GM19372 (cell line): ENCODE results near the gene GINS1.

Source experiments
- ATAC-seq: cut with Tn5 transposase; IDR thresholded peaks from one replicate; pipeline ENCODE4 v1.9.1; 2021; ENCODE audit warnings: mild to moderate bottlenecking, low read depth, moderate library complexity; ENCODE audit not compliant: unreplicated experiment

GINS1 gene

DNA sequence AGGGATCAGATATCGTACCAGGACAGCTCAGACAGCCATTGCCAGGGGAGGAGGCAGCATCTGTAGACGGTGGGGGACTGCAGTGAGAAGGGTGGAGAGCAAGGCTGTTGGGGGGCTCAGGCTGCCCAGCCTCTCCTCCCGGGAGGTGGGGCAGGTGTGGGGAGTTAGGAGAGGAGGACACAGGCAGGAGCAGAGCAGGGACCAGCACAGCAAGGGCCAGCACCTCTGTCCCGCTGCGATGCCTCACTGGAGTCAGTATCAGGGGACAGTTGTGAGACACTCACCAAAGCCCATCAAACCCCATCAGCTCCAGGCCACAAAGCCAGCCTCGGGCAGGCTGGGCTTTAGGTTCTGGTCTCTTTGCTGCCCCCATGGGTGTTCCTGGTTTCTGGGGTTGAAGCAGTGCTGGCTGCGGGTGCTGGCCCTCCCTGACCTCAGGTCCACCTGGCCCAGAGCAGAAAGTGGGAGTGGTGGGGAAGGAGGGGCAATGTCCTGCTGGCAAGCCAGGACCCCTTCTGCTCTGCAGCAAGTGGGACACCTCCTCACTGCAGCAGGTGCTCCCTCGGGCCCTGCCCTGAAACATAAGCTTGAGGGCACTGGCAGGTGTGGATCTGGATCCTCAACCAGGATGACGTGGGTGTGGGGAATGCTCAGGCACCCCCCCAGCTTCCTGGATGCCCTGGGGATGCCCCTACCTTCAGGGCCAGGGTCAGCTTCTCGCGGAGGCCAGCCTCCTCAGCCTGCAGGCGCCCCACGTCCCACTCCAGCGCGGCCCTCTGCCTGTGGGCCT is 83.4 kb downstream of the GINS1 start:
- no peak for ATAC-seq

DNA sequence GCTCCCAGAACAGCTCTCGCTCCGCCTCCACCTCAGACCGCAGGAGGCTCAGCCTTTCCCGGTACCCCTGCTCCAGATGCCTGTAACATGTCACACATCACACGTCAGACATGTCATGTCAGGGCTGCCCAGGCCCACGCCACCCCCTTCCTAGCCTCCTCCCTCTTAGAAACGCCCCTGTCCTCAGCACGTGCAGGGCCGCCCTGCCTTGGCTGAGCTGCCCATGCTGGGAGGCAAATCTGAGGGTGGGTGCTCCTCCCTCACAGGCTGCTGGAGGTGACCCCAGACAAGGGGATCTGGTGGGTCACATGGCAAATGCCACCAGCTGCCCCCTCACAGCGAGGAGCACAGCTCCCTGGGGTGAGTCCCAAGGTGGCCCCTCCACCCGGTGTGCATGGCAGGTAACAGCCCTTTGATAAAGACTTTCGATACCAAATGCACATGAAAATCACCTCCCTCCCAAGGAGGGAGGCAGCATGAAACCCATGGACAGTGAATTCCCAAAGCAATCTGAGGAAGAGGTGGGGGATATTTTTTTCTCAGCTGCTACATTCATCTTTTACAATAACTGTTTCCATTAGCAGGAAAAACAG is 84.1 kb downstream of the GINS1 start:
- ATAC-seq: no peak

DNA sequence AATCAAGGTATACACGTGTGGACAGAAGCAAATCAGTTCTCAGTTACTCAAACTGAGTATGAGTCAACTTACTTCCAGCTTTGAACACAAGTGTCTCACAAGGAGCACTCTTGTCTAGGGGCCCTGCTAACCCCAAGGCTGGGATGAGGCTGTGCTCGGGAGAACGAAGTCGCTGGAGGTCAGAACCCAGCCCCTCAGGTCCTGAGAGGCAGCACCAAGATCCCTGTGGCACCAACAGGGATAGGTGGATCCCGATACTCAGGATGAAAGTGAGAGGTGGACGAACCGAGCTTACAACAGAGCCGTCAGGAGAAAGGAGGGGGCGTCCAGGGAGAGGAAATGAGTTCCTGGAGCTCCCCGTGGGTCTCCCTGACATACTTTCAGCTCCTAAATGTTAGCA is 85.7 kb downstream of the GINS1 start:
- ATAC-seq: no peak

DNA sequence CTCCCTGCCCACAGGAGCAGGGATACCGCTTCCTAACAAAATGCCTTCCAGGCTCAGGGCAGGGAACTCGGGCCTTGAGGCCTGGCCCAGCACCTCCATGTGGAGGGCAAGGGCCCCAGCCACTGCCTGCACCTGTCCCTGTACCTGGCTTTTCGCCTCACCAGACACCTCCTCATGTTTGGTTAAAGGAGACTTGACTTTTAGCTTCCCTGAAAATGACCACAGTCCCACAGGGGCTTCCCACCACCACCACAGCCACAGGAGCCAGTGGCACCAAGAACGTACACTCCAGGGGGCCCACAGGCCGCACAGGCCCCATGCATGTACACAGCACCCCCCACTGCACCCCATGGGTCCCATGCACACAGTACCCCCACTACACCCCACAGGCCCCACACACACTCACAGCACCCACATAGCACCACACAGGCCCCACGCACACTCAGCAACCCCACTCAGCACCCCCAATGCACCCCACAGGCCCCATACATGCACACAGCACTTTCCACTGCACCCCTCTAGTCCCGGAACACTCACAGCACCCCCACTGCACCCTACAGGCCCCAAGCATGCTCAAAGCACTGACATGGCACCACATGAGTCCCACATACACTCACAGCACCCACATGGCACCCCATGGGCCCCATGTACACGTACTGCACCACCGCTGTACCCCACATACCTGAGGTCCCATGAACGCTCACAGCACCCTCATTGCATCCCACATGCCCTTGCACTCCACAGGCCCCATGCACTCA is 86.5 kb downstream of the GINS1 start:
- no peak for ATAC-seq

DNA sequence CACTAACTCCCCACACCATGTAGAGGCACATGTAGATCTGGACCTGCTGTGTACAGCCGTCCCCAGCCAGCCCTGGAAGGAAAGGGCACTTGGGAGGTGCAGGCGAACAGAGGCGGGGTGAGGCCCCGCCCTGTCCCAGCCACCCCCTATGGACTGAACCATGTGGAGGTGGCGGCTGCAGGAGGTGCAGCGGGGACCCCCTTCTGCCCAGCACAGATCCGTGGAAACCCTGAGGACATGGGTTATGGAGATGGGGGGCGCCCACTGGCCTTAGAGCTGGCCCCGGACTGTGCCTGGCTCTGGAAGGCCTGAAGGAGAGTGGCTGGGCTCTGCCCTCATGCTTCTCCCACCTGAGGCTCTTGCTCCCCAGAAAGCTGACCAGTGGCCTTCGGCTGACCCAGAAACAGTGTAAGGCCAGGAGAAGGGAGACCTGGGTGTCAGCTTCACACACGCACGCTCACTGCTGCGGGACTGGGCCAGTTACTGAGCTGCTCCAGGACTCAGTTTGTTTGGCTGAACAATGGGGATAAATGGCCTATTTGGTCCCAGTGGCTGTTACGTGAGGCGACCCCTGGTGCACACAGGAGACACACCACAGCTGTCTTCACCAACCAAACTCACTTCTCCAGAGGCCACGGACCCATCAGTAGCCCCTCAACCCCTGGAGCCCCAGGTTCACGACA is 87.2 kb downstream of the GINS1 start:
- ATAC-seq: no peak

DNA sequence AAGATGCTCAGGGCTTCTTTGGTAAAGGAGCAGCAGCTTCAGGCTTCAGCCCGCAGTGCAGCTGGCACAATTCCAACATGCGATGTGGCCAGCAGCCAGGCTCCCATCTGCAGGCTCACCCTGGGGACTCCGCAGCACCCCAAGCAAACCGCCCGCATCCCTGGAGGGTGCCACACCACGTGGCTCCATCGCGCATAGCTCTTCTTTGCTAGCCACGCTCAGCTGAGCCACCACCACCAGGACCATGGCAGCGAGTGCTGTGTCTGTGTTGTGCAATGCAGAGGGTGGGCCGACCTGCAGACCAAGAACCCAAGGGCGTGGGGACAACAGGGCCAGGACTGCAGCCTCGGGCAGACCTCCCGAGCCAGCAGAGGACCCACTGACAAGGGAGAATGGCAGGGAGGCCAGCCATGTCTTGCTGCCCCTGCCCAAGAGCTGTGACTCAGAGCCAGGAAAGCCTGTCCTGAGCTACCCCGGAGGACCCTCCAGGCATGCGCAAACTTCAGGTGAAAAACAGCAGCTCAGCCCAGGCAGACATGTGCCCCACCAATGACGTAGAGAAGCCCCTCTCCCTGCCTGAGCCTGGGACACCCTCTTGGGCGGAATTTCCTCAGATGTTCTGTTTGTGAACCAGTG is 87.8 kb downstream of the GINS1 start:
- no peak for ATAC-seq

DNA sequence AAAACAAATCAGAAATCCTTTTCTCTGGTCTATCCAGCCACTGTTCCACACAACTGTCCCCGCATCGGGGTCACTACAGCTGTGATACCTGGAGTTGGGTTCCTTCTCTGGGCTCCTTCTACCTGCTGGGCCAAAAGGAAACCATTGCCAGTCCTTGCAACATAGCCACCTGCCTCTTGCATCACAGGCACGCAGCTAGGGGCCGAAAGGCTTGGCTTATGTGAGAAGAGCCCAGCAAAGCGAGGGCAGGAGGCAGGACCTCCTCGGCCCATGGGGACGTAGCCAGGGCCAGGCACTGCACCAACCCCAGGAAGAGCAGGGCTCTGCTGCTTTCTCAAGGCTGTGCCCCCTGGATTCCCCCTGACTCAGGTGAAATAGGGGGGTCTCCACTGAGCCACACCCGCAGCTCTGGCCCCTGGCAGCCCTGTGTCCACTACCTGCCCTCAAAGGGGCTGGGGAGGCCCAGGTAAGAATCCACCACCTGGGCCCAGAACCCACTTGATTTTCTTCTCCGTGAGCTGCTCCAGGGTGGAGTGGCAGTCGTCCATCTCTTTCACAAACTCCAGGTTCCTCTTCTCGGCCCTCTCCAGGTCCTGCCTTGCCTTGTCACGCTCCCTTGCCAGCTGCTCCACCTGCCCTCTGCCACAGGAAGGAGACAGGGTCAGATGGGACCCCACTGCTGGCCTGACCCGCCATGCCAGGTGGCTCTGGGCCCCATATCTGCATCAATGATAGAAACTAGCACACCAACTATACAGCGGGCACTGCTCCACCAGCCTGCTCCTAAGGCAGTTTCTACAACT is 88.9 kb downstream of the GINS1 start:
- ATAC-seq: no peak

DNA sequence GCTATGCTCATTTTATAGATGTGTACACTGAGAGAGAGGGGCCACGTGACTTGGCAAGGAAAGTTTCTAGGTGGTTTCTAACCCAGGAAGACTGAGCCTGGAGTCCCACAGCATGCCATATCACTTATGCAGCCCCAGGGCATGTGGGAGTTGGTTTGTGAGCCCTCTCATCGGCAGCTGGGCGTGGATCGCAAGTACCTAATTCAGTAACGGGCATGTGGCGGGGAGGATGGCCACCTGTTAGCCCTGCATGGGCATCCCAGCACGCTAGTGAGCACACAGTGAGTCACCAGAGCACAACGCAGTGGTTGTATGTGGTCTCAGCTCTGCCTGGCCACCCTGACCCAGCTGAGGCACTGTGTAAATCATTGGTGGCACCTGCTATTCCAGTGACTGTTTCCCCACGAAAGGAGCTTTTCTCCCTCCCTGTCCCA is 89.5 kb downstream of the GINS1 start:
- ATAC-seq: no peak

DNA sequence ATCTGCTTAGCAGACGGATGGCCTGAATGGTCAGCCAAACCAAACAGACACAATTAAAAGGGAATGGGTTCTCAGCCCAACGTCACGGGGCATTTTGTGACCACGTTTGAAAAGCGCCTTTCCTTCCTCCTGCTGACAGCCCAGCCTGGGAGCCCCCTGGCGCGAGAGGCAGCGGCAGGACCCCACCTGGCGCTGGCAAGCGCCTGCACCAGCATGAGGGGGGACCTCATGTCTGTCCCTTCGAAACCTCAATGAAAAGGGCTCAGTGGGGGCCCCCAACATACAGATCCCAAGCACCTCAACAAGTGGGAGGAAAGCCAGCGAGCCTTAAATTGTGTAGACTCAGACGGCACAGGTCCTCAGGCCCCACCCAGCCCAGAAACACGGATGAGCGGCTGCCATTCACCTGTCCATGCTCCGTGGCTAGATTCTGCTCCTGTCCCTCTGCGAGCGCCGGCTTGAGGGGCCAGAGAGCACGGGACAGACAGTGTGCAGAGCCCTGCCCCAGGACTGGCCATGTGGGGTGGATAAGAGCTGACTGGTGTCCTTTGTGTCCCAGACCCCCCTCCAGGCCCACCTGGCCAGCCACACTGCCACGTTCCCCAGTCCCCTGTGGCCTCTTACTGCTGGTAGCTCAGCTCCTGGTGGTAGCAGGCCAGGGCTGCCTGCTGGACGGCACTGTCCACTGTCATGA is 90.3 kb downstream of the GINS1 start:
- no peak for ATAC-seq
